Stimulated activated CD8-positive, alpha-beta memory T cell treated with anti-CD3 and anti-CD28 coated beads, Interleukin-15, amount 100 ng/mL, for 24 hours (primary cell): Measurements from ENCODE around the gene FAM174B.

ENCODE experiments used
- DNase-seq: peaks from one replicate; pipeline ENCODE4 v3.0.0-alpha.2; 2020; ENCODE audit warnings: low read depth

Gene FAM174B

DNA sequence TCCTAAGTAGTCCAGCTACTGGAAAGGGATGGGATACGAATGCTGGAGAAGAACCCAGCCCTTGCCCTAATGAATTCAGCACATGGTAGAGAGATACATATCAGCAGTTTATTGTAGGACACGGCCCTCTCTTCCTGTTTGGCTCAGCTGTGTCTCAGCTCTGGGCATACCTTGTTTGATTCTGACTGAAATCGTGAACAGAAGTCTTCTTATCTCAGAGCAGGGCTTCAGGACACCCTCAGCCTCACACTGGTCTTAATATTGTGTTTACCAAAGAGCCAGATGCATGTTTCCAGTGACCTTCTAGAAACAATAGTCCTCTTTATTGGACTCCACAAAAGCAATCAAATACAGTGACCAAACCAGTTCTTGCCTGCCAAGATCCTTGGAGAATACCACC is 54.7 kb downstream of the FAM174B start:
- no peak for DNase-seq

DNA sequence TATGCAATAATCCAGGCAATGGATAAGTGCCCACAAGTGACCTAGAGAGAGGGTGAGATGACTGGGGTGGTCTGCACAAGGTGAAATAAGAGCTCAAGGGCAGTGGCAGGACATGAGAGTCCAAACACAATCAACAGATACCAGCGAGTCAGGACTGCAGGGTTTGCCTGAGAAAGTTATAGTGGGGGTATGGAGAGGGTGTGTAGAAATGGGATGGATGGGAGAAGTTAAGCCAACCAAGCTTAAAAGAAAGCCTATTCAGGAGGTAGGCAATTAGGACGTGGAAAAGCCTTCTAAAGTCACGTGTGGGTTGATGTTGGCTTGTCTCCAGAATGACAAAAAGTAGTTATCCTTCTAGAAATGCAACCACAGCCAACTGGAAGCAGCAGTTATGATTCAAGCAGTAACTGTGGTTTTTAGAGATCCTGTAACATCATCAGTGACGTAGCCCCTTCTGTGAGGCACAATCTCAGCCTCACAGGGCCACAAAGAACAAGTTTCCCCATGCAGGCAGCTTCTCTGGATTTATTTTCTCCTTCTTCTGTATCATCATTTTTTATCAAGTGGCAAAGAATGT is 56.1 kb downstream of the FAM174B start:
- DNase-seq = no peak

DNA sequence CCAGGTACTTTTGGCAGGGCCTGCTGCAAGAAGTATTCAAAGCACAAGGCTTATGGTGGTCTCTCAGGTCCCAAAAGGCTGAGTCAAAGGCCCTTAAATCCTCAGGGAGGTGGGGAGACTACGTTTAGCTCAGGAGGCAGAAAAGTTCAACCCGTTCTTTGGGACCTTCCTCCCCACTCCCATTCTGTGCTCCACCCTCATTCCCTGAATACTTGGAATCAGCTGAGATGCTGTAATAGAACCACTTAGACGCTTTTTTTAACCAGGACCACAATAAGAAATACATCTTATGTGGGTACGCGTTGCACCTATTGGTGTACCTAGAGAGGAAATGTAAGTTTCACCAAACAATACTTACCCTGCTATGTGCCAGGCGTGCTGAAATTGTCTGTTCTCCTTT is 58.0 kb downstream of the FAM174B start:
- DNase-seq = no peak

DNA sequence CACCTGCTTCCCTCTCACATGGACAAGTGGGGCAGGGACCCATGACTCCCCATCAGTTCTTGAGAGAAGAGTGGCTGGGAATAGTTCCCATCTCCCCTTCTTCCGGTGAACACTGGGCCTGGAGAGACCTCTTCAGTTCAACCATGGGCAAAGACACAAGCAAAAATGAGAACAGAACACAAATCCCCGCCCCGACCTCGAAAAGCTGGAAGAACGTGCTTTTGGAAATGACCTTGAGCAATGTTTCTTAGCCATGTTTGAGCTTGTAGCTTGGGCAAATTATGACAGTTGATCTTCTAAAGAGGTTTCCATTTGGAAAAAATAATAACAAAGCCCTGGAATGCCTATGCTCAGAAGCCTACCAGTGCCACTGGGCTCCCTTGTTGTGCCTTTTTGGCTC is 59.0 kb downstream of the FAM174B start:
- no peak for DNase-seq

DNA sequence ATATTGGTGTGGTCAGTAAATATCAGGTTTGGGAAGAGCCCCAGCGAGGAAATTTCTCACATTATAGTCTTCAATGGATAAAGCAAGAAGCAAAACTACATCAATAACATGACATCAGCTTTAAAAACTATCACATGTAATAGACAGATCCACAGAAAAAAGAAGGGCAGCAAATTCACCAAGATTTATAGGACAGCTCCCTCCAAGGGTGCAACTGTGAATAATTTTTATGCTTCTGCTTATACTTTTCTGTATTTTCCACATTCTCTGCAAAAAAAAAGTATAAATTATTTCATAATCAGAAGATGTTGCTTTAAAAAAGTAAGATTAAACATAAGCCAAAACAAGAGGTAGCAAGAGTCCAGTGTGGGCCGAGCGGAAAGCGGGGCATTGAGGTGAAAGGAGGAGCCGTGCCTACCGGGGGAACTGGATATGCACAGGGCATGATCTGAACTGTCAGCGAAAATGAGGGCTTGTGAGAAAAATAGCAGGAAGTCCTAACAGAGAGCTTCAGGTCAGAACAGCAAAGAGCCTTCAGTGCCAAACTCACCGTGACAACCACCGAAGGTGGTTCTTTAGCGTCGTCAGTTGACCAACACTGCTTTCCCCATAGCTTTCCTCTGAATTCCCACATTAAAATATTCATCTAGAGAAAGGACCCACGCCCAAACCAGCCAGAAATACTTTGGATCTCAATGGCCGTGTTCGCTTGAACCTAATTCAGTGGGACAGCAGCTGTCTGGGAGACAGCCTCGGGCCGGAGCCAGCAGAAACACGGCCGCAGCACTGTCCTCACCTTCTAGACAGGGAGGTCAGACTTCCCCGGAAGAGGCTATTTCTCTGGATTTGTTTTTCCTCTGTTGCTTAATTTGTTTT is 59.8 kb downstream of the FAM174B start:
- no peak for DNase-seq

DNA sequence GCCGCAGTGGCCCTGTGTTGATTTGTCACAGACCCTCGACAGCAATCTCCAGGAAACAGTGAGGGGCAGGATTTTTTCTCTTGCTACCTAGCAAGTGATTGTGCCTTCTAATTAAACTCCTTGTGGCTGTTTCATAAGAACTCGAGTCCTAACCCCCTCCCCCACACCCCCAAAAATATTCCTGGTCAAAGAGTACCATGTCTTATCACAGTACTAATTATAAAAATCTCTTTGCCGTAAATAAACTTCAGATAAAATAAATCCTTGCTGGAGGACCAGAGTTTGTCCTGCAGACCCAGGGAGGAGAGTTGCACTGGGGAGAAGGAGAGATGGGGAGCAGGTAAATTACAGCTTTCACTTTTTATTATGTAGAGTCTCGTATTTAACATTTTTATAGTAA is 64.3 kb downstream of the FAM174B start:
- no peak for DNase-seq

DNA sequence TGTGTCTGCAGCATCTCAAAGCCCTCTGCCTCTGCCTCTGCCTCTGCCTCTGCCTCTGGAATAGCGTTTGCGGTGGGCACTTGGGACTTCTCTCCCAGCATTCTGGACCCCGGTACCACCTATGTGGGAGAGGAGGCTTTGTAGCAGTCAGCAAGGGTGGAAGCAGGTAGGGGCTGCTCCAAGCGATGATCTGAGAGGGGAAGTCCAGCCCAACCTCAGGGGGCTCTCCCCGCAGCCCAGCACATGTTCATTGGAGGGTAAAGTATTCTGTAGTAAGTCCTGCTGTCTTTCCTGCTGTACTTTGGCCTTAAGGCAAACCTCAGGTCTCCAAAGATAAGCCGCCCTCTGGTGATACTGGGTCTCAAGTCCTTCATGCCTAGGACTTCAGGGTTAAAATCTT is 68.6 kb downstream of the FAM174B start:
- DNase-seq = no peak

DNA sequence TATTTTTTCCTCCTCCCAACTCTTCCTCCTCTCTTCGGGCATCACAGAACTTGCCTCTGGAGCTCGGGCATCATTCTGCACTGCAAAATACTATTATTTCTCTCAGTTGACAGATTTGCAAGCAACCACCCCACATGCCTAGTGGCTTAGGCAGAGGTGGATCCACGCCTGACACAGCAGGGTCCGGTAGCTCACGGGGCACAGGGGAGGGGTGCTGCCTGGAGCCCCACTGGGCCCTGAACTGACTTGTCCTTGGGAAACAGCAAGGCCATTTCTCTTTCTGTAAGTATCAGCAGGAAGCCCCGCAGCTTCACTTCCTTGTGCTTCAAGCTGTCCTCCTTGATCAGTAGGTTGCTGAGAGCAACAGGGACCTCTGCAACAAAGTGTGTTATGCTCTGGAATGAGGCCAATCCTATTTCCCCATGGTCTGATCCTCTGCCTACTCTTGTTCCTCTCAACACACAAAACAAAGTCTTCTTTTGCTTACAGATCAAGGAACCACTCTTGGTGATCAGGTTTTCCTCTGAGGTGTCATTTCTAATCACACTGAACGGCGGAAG is 69.1 kb downstream of the FAM174B start:
- no peak for DNase-seq

DNA sequence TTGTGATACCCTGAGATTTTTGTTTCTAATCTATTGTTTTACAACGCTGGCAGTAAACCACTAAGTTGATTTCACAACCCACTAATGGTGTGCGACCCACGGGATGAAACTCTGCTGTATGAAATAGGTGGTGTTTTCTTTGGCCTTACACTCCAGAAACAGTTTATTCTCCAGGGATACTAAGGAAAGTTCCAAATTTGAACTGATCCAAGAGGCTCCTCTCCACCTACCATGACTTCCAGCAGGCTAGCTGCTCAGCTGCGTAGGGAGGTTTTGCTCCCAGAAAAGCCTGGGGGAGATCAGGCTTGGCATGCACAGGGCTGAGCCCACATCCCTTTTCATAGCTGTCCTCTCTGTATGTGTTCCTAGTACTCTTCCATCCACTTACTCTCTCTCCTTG is 71.5 kb downstream of the FAM174B start:
- DNase-seq = no peak

DNA sequence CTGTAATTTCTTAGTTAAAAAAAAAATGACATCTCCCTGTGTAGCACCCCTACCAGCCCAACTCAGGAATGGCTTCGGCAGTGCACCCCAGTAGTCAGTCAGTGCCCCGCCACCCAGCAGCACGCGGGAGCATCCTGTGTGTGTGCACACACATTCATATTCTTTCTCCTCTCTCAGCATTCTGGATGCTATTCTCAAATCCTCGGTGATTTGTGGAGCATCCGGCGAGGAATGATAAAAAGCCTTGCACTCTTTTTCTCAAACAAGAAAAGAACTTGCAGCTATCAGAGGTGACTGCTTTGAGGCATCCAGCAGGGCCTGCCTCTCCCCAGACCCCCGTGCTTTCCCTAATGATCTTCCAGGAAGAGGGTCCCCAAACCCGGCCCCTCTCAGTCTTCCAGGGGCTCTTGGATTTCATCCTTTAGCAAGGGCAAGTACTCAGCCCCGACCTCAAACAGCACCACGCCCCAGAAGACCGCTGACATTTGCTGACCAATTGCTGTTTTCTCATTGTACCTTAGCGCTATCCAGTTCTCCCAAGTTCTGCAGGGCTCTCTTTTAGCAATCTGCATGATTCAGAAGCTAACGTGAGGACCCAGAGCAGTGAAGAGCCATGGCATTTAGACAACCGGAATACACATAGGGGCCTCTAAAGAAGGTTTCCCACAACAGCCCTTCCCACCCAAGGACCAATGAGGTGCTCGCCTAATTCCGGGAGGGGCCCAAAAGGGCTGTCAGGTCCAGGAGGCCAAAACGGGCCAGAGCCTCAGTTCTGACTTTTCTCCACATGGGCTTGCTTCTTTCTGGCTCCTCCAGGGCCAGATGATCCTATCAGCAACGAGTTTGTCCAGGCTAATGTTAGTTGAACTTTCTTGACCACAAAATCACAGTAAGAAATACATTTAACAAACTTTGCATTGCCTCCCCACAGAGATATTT is 72.2 kb downstream of the FAM174B start:
- no peak for DNase-seq

DNA sequence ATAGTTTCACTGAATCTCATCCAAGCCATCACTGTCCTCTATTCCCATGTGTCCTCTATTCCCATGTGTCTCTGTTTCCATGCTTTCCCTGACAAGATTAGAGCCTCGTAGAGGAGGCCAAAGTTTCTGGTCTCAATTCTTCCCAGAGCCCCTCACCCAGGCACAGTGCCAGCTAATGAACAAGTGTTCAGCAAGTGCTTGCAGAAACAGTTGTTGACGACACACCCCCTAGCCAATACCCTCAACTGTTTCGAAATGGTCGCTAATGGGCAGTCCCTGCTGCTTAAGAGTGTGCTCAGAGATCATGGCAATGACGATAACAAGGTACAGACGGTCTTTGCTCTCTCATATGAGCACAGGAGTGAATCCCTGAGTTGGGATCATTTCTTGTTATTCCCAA is 73.4 kb downstream of the FAM174B start:
- DNase-seq = no peak

DNA sequence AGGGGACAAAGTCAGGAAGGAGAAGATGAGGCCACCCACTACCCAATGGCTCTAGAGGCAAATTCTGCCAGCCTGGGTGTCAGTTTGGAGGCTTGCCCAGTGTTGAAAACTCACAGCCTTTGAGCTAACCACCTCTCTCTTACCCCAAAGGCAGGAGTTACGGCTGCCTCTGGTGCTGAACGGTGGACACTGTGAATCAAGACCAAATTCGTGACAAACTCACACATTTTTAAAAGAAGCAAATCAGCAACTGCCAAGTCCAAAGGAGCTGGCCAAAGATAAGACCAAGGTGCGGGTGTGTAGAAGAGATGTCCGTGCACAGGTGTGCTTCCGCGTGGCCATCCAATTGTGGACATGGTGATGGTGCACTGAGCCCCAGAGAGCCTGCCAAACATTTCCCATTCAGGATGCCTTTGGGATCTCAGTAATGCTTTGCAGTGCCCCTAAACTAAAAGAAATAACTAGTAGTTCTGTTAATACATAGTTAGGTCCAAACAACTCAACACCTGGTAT is 74.6 kb downstream of the FAM174B start:
- no peak for DNase-seq

DNA sequence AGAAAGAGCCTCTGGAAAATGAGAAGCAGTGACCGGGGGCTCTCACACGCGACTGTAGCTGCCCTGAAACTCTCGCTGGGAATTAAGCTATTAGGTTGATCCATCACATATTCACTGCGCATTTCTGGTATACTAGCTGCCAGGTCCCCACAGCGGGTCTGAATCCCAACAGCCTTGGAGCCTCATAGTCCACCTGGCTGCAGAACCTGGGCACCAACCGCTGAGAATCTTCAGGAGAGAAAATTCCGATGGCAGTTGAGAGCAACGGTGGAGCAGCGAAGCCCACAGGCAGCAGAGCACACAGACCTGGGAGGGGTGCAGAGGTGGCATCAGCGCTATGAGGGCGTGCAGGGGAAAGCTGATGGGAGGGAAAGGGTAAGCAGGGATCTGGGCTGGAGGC is 75.1 kb downstream of the FAM174B start:
- no peak for DNase-seq

DNA sequence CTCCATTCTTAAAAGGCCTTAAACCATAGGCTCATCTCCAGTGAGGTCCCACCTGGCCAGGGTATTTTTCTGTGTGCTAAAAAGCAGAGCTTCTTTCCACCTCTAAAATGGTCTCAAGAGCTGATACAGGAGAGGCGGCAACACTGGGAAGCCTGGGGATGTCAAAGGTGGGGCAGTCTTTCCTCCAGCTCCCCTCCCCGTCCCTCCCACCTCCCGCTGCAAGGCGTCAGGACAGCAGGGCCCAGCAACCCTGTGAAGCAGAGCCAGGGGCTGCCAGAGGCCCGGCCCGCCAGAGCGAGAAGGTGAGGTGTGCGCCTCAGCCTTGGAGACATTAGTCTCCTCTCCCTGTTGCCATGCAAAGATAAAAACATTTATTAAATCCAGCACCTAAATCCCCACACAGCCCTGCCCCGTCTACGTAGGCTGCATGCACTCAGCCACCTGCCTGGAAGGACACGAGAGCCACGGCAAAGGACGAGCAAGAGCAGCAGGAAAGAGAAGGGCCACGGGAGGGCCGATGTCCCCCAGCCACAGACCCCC is 75.6 kb downstream of the FAM174B start:
- DNase-seq = no peak

DNA sequence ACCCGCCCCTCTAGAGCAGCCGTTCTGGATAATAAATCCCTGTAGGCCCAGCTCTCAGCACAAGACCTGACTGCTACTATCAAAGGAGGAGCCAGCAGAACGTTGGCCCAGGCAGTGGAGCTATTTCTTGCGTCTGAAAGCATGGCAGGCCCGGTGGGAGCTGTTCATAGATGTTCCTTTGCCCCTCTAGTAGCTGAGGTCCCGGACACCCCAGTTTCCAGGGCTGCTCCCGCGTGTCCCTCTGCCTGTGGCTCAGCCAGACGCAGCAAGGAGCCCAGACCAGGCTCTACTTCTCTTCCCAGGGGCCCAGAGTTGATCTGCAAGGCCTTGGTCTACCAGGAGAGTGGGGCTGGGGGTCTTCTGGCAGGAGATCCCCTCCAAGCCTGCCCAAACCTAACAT is 76.1 kb downstream of the FAM174B start:
- DNase-seq = no peak

DNA sequence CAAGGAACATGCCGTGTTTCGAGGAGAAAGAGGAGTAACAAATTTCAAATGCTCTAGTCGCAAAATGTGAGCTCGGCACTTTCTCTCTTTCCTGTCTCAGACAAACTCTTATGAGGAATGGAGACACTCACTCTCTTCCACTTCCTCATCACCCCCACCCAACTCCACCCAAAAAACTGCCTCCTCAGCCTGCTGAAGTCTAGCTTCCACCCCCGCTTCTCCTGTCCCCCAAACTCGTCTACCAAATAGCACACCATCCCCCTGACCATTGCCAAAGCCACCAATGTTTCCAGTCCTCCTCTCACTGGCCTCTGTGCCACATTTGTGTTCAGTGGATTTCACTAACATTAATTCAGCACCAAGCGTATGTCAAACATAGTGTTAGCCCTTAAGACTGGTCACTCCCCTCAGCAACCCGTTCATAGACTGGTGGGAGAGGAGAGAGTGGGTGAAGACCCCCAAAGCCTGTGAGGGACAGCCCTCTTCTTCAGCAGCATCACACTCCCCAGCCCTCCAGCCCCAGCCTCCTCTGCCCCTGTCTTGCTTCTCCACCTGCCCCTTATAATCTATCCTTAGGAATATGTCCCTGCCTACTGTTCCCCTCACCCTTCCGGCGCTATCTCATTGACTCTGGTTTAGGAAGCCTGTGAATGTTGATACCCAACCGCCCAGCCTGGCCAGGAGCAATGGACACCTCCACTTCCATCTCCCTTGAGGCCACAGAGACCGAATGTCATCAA is 77.3 kb downstream of the FAM174B start:
- no peak for DNase-seq

DNA sequence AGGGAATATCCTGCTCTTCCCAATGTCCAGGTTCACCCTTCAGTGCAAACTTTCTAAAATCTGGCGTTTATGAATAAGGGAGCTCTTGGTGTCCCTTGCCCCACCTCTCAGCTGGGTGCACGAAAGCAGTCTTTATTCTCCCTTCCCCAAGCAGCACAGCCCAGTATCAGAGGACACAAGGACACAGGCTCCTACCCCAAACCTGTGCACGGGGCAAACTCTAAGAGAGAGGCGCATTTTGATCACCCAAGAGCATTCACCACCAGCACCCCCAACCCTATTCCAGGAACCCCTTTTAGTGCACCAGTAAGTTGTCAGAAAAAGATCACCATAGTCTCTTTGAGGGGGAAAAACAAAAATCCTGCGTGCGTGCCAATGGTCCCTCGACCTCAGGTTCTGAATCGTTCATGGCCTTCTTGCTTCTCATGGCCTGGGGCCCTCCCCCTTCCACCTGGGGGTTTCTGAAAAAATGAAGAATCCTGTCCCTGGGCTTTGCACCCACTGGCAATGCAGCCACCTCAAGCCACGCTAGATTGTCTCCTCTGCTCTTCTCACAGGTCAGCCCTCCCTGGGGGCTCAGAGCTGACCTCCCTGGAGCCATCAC is 78.9 kb downstream of the FAM174B start:
- no peak for DNase-seq

DNA sequence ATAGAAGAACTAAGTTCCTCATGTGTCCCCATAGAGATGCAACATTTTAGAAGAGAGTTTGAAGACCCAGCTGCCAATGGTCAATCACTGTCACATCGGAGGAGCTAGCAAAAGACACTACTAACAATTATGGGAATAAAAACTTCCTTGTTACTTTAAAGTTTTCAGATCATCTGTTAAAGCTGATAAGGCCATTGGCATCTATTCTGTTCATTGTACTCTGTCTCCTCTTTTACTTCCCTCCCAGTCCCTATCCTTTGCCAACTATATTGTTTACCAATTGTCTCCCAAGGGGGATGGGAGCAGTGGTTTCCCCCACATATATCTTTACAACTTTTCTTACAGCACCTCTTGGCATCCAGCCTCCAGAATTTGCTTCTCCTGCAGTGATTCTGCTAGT is 81.0 kb downstream of the FAM174B start:
- DNase-seq = no peak

DNA sequence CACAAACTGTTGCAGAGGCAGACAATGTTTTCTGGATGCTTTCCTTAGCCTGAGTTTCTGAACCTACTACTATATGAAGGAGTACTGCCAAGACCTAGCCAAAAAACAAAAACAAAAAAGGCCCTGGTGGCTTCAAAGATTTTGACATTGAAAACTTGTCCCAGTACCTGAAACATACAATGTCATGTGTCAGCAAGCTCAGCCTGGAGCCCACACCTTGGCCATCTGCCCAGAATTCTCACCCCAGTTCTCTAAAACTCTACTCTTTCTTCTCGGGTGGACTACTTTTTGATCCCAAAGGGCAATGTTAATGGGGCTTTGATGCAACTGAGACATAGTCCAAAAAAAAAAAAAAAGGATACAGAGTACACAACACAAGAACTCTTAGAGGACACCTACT is 81.4 kb downstream of the FAM174B start:
- DNase-seq = no peak

DNA sequence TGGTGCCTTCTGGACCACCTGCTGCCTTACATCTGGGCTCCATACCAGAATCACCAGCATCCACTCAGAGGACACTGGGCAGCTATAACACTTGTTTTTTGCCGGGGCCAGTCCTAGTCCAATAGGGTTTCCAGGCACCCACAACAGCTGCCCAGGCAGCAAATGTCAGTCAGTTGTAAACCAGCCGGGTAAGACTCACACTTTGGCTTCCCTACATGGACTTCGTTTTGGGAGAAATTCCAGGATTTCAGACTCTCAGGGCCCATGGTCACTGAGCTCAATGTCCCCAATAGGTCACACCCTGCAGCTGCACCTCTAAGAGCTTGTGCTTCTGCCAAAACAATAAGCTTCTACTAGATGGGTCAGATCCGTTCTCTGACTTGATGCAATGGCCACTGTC is 83.8 kb downstream of the FAM174B start:
- DNase-seq = no peak

DNA sequence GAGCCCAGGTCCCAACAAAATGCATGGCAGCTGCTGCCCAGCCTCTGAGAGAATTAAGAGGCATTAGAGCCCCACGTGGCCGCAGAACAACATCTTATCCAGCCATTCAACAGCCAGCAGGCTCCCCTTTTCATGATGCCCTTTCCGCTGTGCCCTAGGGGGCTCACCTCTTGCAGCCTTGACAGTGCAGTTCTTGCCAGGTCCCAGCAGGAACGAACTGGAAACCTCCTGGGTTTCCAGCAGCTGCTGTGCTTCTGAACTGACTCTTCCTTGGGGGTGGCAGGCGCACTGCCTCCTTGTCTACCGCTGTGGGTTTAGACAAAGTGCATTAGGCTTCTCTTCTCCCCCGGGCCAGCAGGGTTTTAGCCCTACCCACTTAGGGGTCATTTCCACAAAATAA is 85.2 kb downstream of the FAM174B start:
- DNase-seq = no peak
